Loucy (cell line): ENCODE data around the gene TXLNB.

ENCODE experiments used
- EZH2phosphoT487 ChIP-seq: fragments of 200-600 bp; IDR thresholded peaks from 2 replicates; pipeline ENCODE4 v1.6.1; 2018; ENCODE audit warnings: antibody characterized with exemption, mild to moderate bottlenecking, moderate library complexity, borderline replicate concordance
- TF ChIP-seq, protein P1 (sequence below): fragments of 200-600 bp; sonication (generic); conservative IDR thresholded peaks from 2 replicates; pipeline ENCODE4 v1.5.1; 2014; ENCODE audit warnings: mild to moderate bottlenecking, antibody characterized with exemption, low read length

- TF ChIP-seq, protein P1, sequence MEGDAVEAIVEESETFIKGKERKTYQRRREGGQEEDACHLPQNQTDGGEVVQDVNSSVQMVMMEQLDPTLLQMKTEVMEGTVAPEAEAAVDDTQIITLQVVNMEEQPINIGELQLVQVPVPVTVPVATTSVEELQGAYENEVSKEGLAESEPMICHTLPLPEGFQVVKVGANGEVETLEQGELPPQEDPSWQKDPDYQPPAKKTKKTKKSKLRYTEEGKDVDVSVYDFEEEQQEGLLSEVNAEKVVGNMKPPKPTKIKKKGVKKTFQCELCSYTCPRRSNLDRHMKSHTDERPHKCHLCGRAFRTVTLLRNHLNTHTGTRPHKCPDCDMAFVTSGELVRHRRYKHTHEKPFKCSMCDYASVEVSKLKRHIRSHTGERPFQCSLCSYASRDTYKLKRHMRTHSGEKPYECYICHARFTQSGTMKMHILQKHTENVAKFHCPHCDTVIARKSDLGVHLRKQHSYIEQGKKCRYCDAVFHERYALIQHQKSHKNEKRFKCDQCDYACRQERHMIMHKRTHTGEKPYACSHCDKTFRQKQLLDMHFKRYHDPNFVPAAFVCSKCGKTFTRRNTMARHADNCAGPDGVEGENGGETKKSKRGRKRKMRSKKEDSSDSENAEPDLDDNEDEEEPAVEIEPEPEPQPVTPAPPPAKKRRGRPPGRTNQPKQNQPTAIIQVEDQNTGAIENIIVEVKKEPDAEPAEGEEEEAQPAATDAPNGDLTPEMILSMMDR: no peak
- no peak for TF ChIP-seq EZH2phosphoT487
Observed at GRCh38 chr6:139219746-139220145, 72.1 kb downstream of the TXLNB start.
